ENCODE data around the gene PALB2. TPM values are rescaled to one million over a fixed set of nuclear protein-coding genes. Genes with fewer than 3 reads are reported as not detected.

PALB2 gene
- total and polyA plus RNA-seq, 2 of the 8 experiments (the other 6 are each of a cell fraction or from before 2014, with no cell fraction given) = 12.5 to 33.1 TPM

DNA sequence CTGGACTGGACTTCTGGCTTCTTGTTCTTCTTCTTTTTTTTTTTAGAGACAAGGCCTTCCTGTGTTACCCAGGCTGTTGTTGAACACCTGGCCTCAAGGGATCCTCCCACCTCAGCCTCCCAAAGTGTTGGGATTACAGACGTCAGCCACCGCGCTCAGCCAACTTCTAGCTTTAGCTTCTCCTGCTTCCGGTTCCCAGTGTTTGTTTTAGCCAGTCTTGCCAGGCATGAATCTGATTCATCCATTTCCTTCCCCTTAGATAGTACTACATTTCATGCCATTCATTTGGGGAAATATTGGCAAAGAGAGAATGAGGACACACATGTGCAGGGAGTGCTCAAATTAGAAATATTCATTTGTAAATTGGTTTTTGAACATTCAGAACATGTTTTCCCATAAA is 32.9 kb downstream of the PALB2 start:
- no peak for FAIRE-seq
- CTCF ChIA-PET (ENCODE audit: partially characterized antibody) = interaction anchor here (1.3 kb wide), 1 partner anchor 9 kb away, joined by 5 read pairs; no protein-coding TSS in a partner anchor
- H2BK20ac ChIP-seq (ENCODE audit: low read length) = no peak overlapping the region

More for the DNA sequence above, 32.9 kb downstream of the PALB2 start:
- Histone ChIP-seq H3K23me2 (ENCODE audit: low read depth, low read length) (no peaks in the 10 kb centered on the region), H3K4ac (replicated peaks; ENCODE audit: insufficient read length, low read depth, low read length) (no peak overlapping the region), H3K18ac (ENCODE audit: extremely low read depth, low read length) (no peak overlapping the region), H3K4me2 (ENCODE audit: insufficient read depth in 1 of 2, low read depth in 2 of 2, low read length in 2 of 2) (no peak overlapping the region), H3K79me1 (ENCODE audit: low read depth, low read length) (no peaks in the 10 kb centered on the region), H3K36me3 (ENCODE audit: control insufficient read depth in 2 of 4, insufficient read depth in 4 of 4, low read length in 3 of 4) (peaks cover 8 to 55% (median 16%) of the 10 kb centered on the region in 4 experiments; a peak in 6 of 8 replicates), H3K23ac (ENCODE audit: insufficient read length) (no peak overlapping the region), H2BK5ac (ENCODE audit: low read depth, low read length) (no peak overlapping the region), H4K8ac (ENCODE audit: extremely low read depth, insufficient read depth, low read length) (no peak overlapping the region), H3K56ac (replicated peaks; ENCODE audit: insufficient read length, low read depth, low read length) (no peak overlapping the region), H2AK5ac (ENCODE audit: low read depth, low read length) (no peak overlapping the region), H2BK12ac (ENCODE audit: low read depth, low read length) (no peak overlapping the region), H4K91ac (replicated peaks; ENCODE audit: insufficient read length, low read length) (no peak overlapping the region), H3K9ac (replicated peaks in 1 of 4; ENCODE audit: extremely low read depth in 1 of 4, low read depth in 3 of 4, low read length in 3 of 4) (no peak overlapping the region), H2BK15ac (ENCODE audit: low read length) (no peak overlapping the region), H4K5ac (ENCODE audit: insufficient read length, low read depth, low read length) (no peak overlapping the region), H2BK120ac (replicated peaks; ENCODE audit: low read depth, low read length) (no peak overlapping the region), H3K27me3 (replicated peaks in 1 of 4; ENCODE audit: control insufficient read depth in 3 of 4, extremely low read depth in 1 of 4, insufficient read depth in 3 of 4, low read length in 3 of 4) (no peaks in the 10 kb centered on the region), H3K9me3 (ENCODE audit: insufficient read depth in 2 of 2, low read depth in 1 of 2, low read length in 1 of 2) (no peaks in the 10 kb centered on the region), H2AFZ (ENCODE audit: low read length) (no peak overlapping the region), H3K14ac (ENCODE audit: insufficient read length) (no peak overlapping the region), H3K79me2 (ENCODE audit: control insufficient read depth in 1 of 2, insufficient read depth in 2 of 2, low read length in 2 of 2) (no peaks in the 10 kb centered on the region), H4K20me1 (replicated peaks in 1 of 2; ENCODE audit: control insufficient read depth in 1 of 2, insufficient read depth in 2 of 2, low read length in 2 of 2) (peaks cover 0 to 2% of the 10 kb centered on the region in 2 experiments), H3K27ac (ENCODE audit: low read depth, low read length) (no peak overlapping the region), H3K4me3 (ENCODE audit: extremely low read depth in 1 of 4, insufficient read depth in 2 of 4, low read depth in 3 of 4, low read length in 4 of 4) (no peak overlapping the region), H3K4me1 (replicated peaks in 1 of 4; ENCODE audit: control insufficient read depth in 3 of 4, insufficient read depth in 4 of 4, low read length in 3 of 4) (no peaks in the 10 kb centered on the region)
- no peak for DNase-seq (ENCODE audit: low read depth in 1 of 2, low spot score in 2 of 2)
- WGBS, 2 experiments (ENCODE audit: extremely low coverage in 1 of 2, insufficient coverage in 1 of 2, insufficient read length in 1 of 2, insufficient replicate concordance in 2 of 2, low coverage in 1 of 2, low lambda C conversion rate in 2 of 2, missing lambda C conversion rate in 1 of 2) = 93% methylated on average over 4 of the region's 4 CpGs; no CpG with 5 or more reads in 1 of the 2 experiments
- POLR2A ChIA-PET (ENCODE audit: partially characterized antibody) = interaction anchor here (1.1 to 1.7 kb wide), 2 partner anchors 11 to 30 kb away, joined by 3 to 5 read pairs; partner anchors contain the start of gene NDUFAB1
- TF ChIP-seq, protein P1, sequence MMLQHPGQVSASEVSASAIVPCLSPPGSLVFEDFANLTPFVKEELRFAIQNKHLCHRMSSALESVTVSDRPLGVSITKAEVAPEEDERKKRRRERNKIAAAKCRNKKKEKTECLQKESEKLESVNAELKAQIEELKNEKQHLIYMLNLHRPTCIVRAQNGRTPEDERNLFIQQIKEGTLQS (IDR thresholded peaks at IDR 0.05; ENCODE audit: insufficient read depth, low read depth, low read length) = no peak
- TF ChIP-seq KDM5A (IDR thresholded peaks at IDR 0.05; ENCODE audit: low read length) (no peak), SP4 (IDR thresholded peaks at IDR 0.05; ENCODE audit: low read length) (no peak), CEBPB (IDR thresholded peaks at IDR 0.05; ENCODE audit: low read depth, low read length) (no peak), SP2 (IDR thresholded peaks at IDR 0.05; ENCODE audit: low read length) (no peak), YY1 (IDR thresholded peaks at IDR 0.05; ENCODE audit: low read depth, low read length) (no peak), NRF1 (IDR thresholded peaks at IDR 0.05; ENCODE audit: low read depth, low read length) (no peak), POLR2AphosphoS5 (IDR thresholded peaks at IDR 0.05; ENCODE audit: low read depth, low read length) (no peak), EGR1 (IDR thresholded peaks at IDR 0.05; ENCODE audit: borderline replicate concordance, low read depth, low read length) (no peak), FOSL1 (IDR thresholded peaks at IDR 0.05; ENCODE audit: insufficient read depth, low read depth, low read length) (no peak), KDM4A (IDR thresholded peaks at IDR 0.05; ENCODE audit: low read depth, low read length, severe bottlenecking) (no peak), CHD2 (IDR thresholded peaks at IDR 0.05; ENCODE audit: low read length) (no peak)

Measured in H1 (cell line).